GM21423 (cell line): ENCODE results near the gene FIG4.
"Not testable (repeated sequence)": the region's sequence is repeated elsewhere in the genome, so short reads cannot be mapped to it uniquely, and the experiment has no call there.

Source experiments
- ATAC-seq: cut with Tn5 transposase; IDR thresholded peaks from one replicate; pipeline ENCODE4 v1.9.1; 2021; ENCODE audit warnings: mild to moderate bottlenecking, moderate library complexity; ENCODE audit not compliant: unreplicated experiment

Gene FIG4

DNA sequence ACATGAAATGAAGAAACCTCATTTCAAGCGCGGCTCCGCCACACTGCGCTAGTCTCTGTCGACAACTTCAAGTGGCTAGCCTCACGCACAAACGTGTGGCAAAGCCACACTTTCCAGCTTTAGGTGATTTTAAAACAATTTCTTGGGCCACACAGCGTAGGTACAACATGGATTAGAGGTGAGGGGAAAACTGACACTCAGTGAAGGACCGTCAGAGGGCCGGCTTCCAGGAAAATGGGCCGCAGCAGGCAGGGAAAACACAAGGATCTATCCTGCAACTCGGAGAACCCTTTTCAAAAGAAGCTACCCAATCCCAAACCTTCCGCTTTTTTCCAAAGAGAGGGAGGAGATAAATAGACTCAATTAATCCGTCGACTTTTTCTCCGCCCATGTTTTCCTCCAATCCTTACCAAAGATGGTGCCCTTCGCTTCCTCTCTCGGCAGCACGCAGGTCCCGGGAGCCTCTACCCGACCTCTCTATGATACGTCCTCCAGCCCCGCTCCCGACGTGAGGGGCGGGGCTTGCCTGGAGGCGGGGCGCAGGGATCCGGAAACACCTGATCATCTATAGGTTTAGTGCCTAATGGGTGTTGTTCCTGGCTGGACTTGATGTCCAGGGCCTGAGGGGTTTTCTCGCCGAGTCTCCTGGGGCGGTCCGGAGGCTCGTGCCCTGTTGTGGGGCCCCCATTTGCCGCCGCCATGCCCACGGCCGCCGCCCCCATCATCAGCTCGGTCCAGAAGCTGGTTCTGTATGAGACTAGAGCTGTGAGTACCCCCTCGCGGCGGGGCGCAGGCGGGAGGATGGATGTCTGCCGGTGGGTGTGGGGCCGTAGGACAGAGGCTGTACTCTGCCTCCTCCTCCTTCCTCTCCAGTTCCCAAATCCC lies at the start of gene FIG4, which contains the start of gene AK9:
FIG4 (plus strand) TSS at position 560 of the 885 bp plus-strand sequence; CDS start at position 700, 140 bp downstream.
AK9 (minus strand) TSS at position 466 of the 885 bp plus-strand sequence. CDS start 15,457 bp downstream, outside the sequence.
- peak; percentile 94 for ATAC-seq

DNA sequence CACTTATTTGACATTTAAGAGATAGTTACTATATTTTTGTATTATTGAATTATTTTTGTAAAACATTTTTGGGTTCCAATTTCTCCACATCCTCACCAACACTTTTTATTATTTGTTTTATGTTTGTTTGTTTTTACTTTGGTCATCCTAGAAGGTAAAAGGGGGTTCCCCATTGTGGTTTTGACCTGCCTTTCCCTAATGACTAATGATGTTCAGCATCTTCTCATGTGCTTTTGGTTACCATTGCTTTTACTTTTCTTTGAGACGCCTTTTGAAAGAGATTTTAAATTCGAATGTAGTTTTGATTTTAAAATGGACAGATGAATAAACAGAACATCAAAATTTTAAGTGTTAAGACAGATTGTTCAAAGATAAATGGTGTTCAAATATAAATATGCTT lies 47.0 kb upstream of the FIG4 start:
- ATAC-seq = no peak

- no peak for ATAC-seq
These were observed 37.8 kb upstream of the FIG4 start for GRCh38 chr6:109653264-109653663.

DNA sequence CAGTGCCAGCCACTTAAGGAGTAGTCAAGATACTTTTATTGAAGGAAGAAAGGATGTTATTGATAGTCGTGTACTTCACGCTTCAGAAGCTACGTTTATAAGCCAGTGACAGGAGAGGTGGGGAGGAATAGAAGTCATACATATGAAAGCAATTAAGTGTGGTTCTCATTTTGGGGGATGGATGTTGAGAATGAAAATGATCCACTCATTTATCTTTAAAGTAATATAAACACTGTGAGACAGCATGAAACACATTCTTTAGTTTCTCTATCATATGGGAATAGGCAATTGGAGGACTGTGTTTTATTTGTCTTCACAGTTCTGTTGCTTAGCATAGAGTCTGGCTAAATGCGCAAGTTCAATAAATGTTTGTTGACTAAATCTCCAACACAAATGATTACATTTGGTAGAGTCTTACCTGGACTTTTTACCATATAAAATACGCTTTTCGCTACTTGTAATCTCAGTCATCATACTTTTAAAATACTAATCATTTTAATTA lies 35.3 kb upstream of the FIG4 start:
- no peak for ATAC-seq

- ATAC-seq = no peak
These were observed 30.4 kb upstream of the FIG4 start for GRCh38 chr6:109660526-109661320.

DNA sequence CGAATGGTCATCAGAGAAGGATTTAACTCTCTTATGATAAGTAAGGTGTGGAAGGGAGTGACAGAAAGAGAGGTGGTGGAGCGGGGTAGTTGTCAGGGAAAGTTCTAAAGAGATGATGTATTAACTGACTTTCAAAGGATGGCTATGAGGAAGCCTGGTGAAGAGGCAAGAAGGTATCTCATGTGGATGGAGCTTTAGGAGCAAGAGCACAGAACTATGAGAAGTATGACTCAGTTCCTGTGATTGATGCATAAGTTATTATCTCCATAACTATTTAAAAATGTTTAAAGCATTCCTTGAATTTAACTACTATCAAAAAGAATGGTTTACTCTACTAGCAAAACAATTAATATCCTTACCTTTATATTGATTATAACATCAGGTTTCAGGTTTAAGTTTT lies 28.9 kb upstream of the FIG4 start:
- ATAC-seq = no peak

- ATAC-seq = no peak
These were observed 21.3 kb upstream of the FIG4 start for GRCh38 chr6:109669811-109670210.

GRCh38 chr6:109671733-109672132 lies 19.4 kb upstream of the FIG4 start:
- ATAC-seq = no peak

GRCh38 chr6:109672175-109672574 lies 18.9 kb upstream of the FIG4 start:
- ATAC-seq = no peak

GRCh38 chr6:109672839-109673238 lies 18.3 kb upstream of the FIG4 start:
- ATAC-seq = no peak

GRCh38 chr6:109676724-109677123 lies 14.4 kb upstream of the FIG4 start:
- no peak for ATAC-seq

GRCh38 chr6:109678240-109678639 lies 12.9 kb upstream of the FIG4 start:
- ATAC-seq = no peak

- ATAC-seq = not testable (repeated sequence)
These were observed 12.2 kb upstream of the FIG4 start for GRCh38 chr6:109678661-109679505.

DNA sequence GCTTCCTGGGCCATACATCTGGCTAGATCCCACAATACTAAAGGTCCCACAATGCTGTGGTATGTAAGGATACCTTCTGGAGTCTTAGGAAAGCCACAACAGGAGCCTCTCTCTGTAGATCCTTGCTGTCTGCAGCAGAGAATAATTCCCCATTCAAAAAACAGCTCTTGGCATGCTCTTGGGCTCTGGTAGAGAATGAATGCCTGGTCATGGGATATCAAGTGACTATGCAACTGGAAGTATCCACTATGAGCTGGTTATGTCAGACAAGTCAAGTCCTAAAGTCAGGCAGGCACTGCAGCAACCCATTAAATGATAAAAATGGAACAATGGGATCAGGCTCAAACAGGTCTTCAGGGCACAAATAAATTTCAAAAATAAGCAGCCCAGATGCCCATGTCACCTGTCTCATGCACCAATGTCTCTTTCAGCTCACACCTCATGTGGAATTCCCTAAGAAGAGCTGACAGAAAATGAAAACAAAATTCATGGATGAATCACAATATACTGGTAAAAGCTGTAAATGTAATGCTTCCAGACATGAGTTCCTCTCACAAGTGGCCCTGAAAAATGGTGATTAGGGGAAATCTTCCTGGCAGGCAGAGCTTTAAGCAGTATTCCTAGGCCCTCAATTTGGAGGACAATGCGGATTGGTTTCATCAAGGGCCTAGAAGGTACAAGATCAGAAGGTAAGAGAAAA lies 4.4 kb upstream of the FIG4 start:
- no peak for ATAC-seq

DNA sequence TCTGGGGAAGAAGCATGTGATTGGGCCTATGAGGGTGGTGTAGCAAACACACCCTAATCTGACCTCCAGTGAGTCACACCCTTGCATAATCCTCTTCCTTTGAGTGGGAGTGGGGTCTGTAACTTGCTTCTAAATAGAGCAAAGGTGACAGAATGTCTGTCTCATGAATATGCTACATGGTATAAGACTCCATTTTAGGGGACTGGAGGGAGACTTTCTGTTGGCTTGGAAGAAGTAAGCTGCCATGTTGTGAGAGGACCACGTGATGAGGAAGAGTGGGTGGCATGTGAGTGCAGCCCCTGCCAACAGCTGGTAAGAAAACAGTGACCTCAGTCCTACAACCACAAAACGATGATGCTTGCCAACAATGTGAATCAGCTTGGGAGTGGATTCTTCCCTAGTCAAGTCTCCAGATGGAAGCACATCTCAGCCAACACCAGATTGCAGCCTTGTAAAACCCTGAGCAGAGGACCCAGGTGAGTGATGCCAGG lies 3.8 kb upstream of the FIG4 start:
- no peak for ATAC-seq

- peak; percentile 34 for ATAC-seq
These were observed 741 bp upstream of the FIG4 start for GRCh38 chr6:109690373-109690736.

- ATAC-seq = no peak
These were observed 2.0 kb downstream of the FIG4 start for GRCh38 chr6:109693111-109693510.

DNA sequence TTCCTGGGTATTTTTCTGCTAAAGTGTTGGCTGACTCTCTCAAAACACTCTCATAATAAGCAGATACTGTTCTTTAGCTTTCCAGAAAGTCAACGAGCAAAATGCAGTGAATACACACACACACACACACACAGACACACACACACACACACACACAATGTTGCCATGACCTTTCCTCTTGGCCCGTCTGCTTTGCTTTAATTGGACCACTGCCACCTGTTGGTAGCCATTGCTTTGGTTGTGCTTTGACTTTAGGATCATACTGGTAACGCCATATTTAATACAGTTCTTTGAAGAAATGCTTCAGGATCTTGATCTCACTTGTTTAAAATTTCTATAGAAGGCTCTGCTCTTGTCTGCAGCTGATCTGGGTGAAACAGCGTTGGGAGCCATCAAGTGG lies 4.4 kb downstream of the FIG4 start:
- ATAC-seq = no peak

DNA sequence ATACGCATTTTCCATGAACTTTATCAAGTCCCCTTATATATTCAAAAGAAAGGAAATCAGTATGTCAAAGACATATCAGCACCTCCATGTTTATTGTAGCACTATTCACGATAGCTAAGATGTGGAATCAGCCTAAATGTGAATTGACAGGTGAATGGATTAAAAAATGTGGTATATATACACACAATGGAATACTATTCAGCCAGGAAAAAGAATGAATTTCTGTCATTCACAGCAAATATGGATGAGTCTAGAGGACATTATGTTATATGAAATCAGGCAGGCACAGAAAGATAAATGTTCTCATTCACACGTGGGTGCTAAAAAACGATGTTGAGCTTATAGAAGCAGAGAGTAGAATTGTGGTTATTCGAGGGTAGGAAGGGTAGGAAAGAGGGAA lies 5.3 kb downstream of the FIG4 start:
- ATAC-seq = no peak

DNA sequence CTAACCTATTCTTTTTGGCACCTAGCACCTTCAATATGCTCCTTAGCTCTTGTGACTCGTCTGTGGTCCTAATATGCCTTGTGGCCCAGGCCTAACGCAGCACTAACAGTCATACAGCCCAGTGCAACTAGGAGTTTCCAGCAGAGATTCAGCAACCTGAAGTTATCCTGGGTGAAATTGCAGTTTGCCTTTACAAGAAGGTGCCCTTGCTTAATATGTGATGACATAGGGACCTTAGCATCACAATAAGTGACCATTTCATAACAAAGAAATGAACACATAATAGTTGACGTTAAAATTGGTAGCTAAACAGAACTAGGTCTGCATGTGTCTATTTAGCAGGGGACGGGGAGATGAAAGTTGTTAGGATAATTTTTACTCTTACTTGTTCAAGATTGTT lies 10.1 kb downstream of the FIG4 start:
- ATAC-seq = no peak
